Fibroblast of lung (primary cell): ENCODE measurements around the gene WFDC13.

Source experiments
- EZH2 ChIP-seq: IDR thresholded peaks from 2 replicates; pipeline ENCODE4 v1.5.1; 2012; ENCODE audit warnings: low read length, control low read depth, mild to moderate bottlenecking; ENCODE audit errors: missing control alignments
- TF ChIP-seq, protein P1 (sequence below), 2 donors: IDR thresholded peaks in 1 of 2; conservative IDR thresholded peaks in 1 of 2; 1 replicate in 1 of 2; 2 replicates in 1 of 2; pipeline ENCODE4 v1.5.1; 2011 to 2012; ENCODE audit warnings: low read length in 2 of 2, control low read depth in 1 of 2, inconsistent platforms in 1 of 2, low read depth in 1 of 2, mild to moderate bottlenecking in 1 of 2

DNA sequence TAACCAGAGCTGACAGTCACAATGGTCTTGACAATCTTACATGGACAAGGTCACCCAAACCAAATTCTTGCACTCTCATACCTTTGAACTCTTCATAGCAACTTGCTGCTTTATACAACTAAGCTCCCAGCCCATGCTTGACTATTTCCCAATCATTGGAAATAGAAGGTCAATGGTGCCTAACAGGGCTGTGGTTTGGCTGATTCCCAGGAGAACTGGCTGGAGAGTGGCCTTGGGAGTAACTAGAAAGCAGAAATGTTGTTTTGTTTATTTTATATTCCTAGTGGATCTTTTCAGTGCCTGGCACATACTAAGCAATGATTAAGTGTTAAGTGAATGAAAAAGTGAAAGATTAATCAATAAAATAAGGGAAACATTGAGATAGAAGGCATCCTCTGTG is 23.3 kb downstream of the WFDC13 start:
- TF ChIP-seq, protein P1, sequence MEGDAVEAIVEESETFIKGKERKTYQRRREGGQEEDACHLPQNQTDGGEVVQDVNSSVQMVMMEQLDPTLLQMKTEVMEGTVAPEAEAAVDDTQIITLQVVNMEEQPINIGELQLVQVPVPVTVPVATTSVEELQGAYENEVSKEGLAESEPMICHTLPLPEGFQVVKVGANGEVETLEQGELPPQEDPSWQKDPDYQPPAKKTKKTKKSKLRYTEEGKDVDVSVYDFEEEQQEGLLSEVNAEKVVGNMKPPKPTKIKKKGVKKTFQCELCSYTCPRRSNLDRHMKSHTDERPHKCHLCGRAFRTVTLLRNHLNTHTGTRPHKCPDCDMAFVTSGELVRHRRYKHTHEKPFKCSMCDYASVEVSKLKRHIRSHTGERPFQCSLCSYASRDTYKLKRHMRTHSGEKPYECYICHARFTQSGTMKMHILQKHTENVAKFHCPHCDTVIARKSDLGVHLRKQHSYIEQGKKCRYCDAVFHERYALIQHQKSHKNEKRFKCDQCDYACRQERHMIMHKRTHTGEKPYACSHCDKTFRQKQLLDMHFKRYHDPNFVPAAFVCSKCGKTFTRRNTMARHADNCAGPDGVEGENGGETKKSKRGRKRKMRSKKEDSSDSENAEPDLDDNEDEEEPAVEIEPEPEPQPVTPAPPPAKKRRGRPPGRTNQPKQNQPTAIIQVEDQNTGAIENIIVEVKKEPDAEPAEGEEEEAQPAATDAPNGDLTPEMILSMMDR (conservative IDR thresholded peaks at IDR 0.05 in 1 of 2, IDR thresholded peaks at IDR 0.05 in 1 of 2; ENCODE audit: low read depth in 1 of 2, low read length in 2 of 2) = no peak
- no peak for TF ChIP-seq EZH2
